ENCODE measurements around the gene IER3IP1.
"Not testable (repeated sequence)": the region's sequence is repeated elsewhere in the genome, so short reads cannot be mapped to it uniquely, and the experiment has no call there.

IER3IP1 gene, protein sequence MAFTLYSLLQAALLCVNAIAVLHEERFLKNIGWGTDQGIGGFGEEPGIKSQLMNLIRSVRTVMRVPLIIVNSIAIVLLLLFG

GRCh38 chr18:47175898-47176575, at the start of gene IER3IP1:
IER3IP1 (minus strand) TSS chr18:47176364; CDS start chr18:47176277, 87 bp downstream.
- peak; percentile 76 for DNase-seq (ENCODE audit: low spot score)

- DNase-seq (ENCODE audit: low spot score): no peak
Observed at GRCh38 chr18:47215554-47216138, 39.5 kb upstream of the IER3IP1 start.

DNA sequence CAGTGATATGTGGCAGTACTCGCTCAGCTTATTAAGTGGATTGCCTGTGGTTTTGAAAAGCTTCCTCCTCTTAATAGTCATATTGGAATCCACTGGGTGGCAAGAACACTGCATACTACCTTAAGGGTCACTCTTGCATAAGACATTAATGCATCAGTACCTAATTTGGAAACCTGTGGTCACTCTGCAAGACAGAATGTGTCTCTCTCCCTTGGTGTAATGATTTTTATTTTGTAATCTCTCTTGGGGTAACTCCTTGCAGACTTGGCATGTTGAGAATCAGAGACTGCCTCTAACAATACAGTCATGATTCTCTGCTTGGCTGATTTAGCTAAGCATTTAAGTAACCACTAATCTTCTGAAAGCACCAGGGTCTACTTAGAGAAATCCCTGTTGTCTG, 33.0 kb upstream of the IER3IP1 start:
- no peak for DNase-seq (ENCODE audit: low spot score)

DNA sequence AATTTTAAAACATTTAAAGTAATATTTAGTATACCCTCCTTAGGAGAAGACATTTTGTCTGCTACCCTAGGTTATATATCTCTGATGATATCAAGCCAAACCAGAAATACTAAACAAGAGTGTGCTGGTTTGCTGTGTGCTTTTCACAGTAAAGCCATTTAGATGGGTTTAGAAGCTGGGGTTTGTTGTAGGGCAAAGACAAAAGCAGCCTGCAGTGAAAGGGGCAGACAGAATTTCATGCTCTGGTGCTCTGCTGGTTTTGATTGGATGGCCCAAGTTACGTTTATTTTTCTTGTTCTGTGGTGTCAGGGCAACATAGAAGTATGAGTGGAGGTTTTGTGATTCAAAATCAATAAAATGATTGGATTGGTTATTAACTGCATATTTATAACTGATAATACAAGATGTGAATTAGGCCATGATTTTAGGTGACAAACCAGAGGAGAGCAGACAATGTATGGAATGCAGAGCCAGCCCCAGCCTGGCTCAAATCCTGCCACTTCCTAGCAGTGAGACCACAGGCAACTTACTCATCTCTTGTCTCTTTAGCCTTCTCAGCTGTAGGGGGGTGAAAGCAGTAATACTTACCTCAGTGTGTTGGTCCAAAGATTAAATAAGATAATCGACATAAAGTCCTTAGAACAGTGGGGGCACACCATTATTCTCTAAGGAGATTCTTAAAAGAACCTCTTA, 30.9 kb upstream of the IER3IP1 start:
- no peak for DNase-seq (ENCODE audit: low spot score)

DNA sequence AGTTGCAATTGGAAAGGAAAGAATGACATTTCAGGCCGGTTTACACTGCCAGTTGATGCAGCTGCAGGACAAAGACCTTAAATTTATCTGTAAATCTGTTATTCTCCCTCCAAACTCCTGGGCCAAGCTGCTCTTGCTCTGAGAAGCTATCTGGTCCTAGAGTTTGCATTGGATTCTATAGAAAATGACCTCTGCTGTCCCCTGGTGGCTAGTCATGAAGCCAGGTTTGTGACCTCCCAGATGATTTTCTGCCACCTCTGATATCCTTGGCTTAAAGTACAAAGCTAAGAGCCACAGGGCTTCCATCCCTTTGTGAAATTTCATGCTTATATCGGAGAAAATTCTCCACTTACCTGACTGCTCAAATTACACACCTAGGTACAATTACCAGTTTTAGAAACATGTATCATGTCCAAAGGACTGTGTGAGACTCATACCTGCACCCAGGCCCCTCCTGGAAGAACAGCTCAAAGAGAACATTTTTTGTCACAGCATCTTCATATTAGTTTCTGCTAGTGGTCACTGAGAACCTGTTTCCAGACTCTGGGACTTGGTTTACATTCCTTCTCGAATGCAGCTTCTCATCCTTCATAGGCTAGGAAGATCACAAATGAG, 28.9 kb upstream of the IER3IP1 start:
- peak; percentile 36 for DNase-seq (ENCODE audit: low spot score)

- no peak for DNase-seq (ENCODE audit: low spot score)
Observed at GRCh38 chr18:47203626-47204464, 27.7 kb upstream of the IER3IP1 start.

DNA sequence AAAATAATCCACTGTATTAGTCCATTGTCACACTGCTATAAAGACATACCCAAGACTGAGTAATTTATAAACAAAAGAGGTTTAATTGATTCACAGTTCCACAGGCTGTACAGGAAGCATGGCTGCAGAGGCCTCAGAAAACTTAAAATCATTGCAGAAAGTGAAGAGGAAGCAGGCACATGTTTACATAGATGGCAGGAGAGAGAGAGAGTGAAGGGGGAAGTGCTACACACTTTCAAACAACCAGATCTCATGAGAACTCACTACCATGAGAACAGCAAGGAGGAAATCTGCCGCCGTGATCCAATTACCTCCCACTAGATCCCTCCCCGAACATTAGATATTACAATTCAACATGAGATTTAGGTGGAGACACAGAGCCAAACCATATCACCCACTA, 19.8 kb upstream of the IER3IP1 start:
- DNase-seq (ENCODE audit: low spot score): not testable (repeated sequence)

- DNase-seq (ENCODE audit: low spot score): no peak
Observed at GRCh38 chr18:47191961-47192360, 15.8 kb upstream of the IER3IP1 start.

- DNase-seq (ENCODE audit: low spot score): no peak
Observed at GRCh38 chr18:47187721-47188120, 11.6 kb upstream of the IER3IP1 start.

- peak; percentile 50 for DNase-seq (ENCODE audit: low spot score)
Observed at GRCh38 chr18:47184419-47185050, 8.4 kb upstream of the IER3IP1 start.

- DNase-seq (ENCODE audit: low spot score): not testable (repeated sequence)
Observed at GRCh38 chr18:47182156-47182555, 6.0 kb upstream of the IER3IP1 start.

- no peak for DNase-seq (ENCODE audit: low spot score)
Observed at GRCh38 chr18:47180765-47181164, 4.6 kb upstream of the IER3IP1 start.

GRCh38 chr18:47179520-47179919, 3.4 kb upstream of the IER3IP1 start:
- DNase-seq (ENCODE audit: low spot score): no peak

DNA sequence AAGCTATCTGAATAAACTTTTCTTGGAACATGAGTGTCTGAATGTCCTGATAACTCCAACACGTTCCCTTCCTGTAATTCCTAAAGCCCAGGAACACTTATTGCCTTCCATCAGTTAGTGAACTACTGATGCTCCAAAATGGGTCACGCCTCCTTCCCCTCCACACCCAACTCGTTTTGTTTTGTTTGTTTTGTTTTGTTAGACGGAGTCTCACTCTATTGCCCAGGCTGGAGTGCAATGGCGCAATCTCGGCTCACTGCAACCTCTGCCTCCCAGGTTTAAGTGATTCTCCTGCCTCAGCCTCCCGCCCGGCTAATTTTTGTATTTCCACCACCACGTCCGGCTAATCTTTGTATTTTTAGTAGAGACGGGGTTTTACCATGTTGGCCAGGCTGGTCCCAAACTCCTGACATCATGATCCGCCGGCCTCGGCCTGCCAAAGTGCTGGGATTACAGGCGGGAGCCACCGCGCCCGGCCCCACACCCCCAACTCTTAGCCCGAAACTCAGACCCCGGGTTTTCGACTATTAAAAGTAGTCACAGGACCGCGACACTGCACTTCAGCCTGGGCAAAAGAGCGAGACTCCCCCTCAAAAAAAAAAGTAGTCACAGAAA, 774 bp downstream of the IER3IP1 start:
- DNase-seq (ENCODE audit: low spot score): no peak

DNA sequence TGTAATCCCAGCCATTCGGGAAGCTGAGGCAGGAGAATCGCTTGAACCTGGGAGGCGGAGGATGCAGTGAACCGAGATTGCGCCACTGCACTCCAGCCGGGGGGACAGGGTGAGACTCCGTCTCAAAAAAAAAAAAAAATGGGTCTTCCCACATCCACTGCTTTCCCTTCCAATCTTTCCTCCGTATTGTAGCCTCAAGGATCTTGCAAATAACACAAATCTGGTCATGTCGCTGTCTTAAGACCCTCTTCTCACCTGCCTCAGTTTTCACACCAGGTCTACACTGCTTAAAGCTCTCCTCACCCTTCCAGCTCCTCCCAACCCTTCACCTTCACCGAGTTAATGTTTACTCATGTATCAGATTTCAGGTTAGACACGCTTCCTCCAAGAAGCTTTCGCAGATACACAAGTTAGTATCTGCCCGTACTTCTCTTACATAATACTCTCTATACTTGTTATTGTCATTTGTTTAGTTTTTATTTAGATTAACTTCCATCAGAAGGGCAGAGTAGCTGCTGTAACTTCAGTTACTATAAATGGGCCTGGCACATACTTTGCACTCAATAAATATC, 1.5 kb downstream of the IER3IP1 start:
- no peak for DNase-seq (ENCODE audit: low spot score)

GRCh38 chr18:47172476-47172875, 3.7 kb downstream of the IER3IP1 start:
- no peak for DNase-seq (ENCODE audit: low spot score)

GRCh38 chr18:47168913-47169312, 7.3 kb downstream of the IER3IP1 start:
- DNase-seq (ENCODE audit: low spot score): no peak

GRCh38 chr18:47168509-47168908, 7.7 kb downstream of the IER3IP1 start:
- DNase-seq (ENCODE audit: low spot score): no peak

- DNase-seq (ENCODE audit: low spot score): no peak
Observed at GRCh38 chr18:47166294-47166693, 9.9 kb downstream of the IER3IP1 start.

- no peak for DNase-seq (ENCODE audit: low spot score)
Observed at GRCh38 chr18:47163241-47163640, 12.9 kb downstream of the IER3IP1 start.
